Fibroblast of lung (primary cell): Measurements from ENCODE around the gene DNAJC28. TPM values are rescaled to one million over a fixed set of nuclear protein-coding genes. Genes with fewer than 3 reads are reported as not detected.

Experiments used
- DNase-seq, 2 donors: peaks; one replicate each; pipeline versions ENCODE4 v3.0.0 to v3.0.0-alpha.2; 2010; ENCODE audit warnings: low read depth in 2 of 2
- H2AFZ ChIP-seq: 2 replicates; pipeline ENCODE4 v1.5.1; 2012; ENCODE audit warnings: low read length, control low read depth, inconsistent platforms
- H3K27ac ChIP-seq: 2 replicates; pipeline ENCODE4 v1.5.1; 2011; ENCODE audit warnings: low read length, control low read depth; ENCODE audit not compliant: insufficient read depth
- H3K27me3 ChIP-seq: 2 replicates; pipeline ENCODE4 v1.5.1; 2011; ENCODE audit warnings: mild to moderate bottlenecking, low read length; ENCODE audit not compliant: control insufficient read depth, insufficient read depth
- H3K36me3 ChIP-seq: 2 replicates; pipeline ENCODE4 v1.5.1; 2011; ENCODE audit warnings: low read length; ENCODE audit not compliant: control insufficient read depth, insufficient read depth
- H3K4me1 ChIP-seq: 2 replicates; pipeline ENCODE4 v1.5.1; 2011; ENCODE audit warnings: low read length; ENCODE audit not compliant: control insufficient read depth, insufficient read depth; ENCODE audit errors: extremely low read depth
- H3K4me2 ChIP-seq: 2 replicates; pipeline ENCODE4 v1.5.1; 2011; ENCODE audit warnings: low read length, control low read depth; ENCODE audit not compliant: insufficient read depth; ENCODE audit errors: extremely low read depth
- H3K4me3 ChIP-seq, 4 experiments: fragments of 200-600 bp in 1 of 4; sonication (generic) in 1 of 4; replicated peaks in 1 of 4; 2 replicates each; pipeline ENCODE4 v1.5.1; 2011 to 2016; ENCODE audit warnings: low read length in 4 of 4, low read depth in 3 of 4, mild to moderate bottlenecking in 3 of 4, control low read depth in 2 of 4, inconsistent platforms in 1 of 4, mixed read lengths in 1 of 4; ENCODE audit not compliant: insufficient read depth in 1 of 4; ENCODE audit errors: control extremely low read depth in 1 of 4
- H3K79me2 ChIP-seq: 2 replicates; pipeline ENCODE4 v1.5.1; 2012; ENCODE audit warnings: mild to moderate bottlenecking, low read length, inconsistent platforms; ENCODE audit not compliant: control insufficient read depth, insufficient read depth
- H3K9ac ChIP-seq: 2 replicates; pipeline ENCODE4 v1.5.1; 2011; ENCODE audit warnings: mild to moderate bottlenecking, low read length, control low read depth; ENCODE audit not compliant: insufficient read depth
- H3K9me3 ChIP-seq: 2 replicates; pipeline ENCODE4 v1.5.1; 2012; ENCODE audit warnings: low read depth, low read length; ENCODE audit not compliant: control insufficient read depth, insufficient read depth
- H4K20me1 ChIP-seq: 2 replicates; pipeline ENCODE4 v1.5.1; 2011; ENCODE audit warnings: low read length; ENCODE audit not compliant: control insufficient read depth, insufficient read depth; ENCODE audit errors: extremely low read depth
- EZH2 ChIP-seq: IDR thresholded peaks from 2 replicates; pipeline ENCODE4 v1.5.1; 2012; ENCODE audit warnings: low read length, control low read depth, mild to moderate bottlenecking; ENCODE audit errors: missing control alignments
- polyA plus RNA-seq, 2 donors: library from polyadenylated mRNA; depleted of rRNA in 1 of 2; stranded (reverse) in 1 of 2; unstranded in 1 of 2; fragments of >200 nt; gene quantifications; 2 replicates each; pipeline ENCODE4 v1.2.1, GENCODE V29; 2011 to 2012; ENCODE audit warnings: missing spikeins in 1 of 2
- total RNA-seq: library from RNA; depleted of rRNA; stranded (reverse); fragments of >200 nt; gene quantifications from 2 replicates; pipeline ENCODE4 v1.2.1, GENCODE V29; 2014
- TF ChIP-seq, protein P1 (sequence below), 2 donors: IDR thresholded peaks in 1 of 2; conservative IDR thresholded peaks in 1 of 2; 1 replicate in 1 of 2; 2 replicates in 1 of 2; pipeline ENCODE4 v1.5.1; 2011 to 2012; ENCODE audit warnings: low read length in 2 of 2, control low read depth in 1 of 2, inconsistent platforms in 1 of 2, low read depth in 1 of 2, mild to moderate bottlenecking in 1 of 2

DNAJC28 gene
- total and polyA plus RNA-seq, 2 donors (not counting 1 experiment from before 2014, with no cell fraction given) = 2.1 to 2.3 TPM

DNA sequence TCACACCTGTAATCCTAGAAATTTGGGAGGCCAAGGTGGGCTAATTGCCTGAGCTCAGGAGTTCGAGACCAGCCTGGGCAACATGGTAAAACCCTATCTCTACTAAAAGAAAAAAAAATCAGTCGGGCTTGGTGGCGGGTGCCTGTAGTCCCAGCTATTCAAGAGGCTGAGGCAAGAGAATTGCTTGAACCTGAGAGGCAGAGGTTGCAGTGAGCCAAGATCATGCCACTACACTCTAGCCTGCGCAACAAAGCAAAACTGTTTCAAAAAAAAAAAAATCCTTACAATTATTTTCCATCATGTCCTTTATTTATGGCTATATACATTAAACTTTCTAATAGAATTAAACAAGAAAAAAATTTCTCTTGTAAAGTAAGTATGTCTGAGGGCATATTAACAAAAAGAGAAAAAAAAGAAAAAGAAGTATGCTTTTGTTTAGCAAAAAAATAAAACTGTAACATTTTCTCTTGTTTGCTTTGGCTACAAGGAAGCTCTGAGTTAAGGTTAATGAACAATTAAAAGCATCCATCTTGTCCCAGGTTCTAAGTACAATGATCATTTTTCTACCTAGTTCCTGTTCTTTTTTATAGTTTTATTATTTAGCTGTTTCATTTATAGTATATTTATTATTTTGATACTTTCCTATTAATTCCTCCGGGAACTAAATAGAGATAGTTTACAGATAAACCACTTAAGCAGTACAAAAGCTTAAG lies 29.8 kb downstream of the DNAJC28 start:
- Histone ChIP-seq H3K27me3 (no peaks in the 10 kb centered on the region), H3K27ac (no peak overlapping the region), H3K4me1 (no peaks in the 10 kb centered on the region), H3K9ac (no peak overlapping the region), H3K4me3 (no peak overlapping the region), H3K9me3 (no peaks in the 10 kb centered on the region), H4K20me1 (no peaks in the 10 kb centered on the region), H3K4me2 (no peak overlapping the region), H3K36me3 (no peaks in the 10 kb centered on the region), H3K79me2 (no peaks in the 10 kb centered on the region), H2AFZ (no peak overlapping the region)
- TF ChIP-seq, protein P1, sequence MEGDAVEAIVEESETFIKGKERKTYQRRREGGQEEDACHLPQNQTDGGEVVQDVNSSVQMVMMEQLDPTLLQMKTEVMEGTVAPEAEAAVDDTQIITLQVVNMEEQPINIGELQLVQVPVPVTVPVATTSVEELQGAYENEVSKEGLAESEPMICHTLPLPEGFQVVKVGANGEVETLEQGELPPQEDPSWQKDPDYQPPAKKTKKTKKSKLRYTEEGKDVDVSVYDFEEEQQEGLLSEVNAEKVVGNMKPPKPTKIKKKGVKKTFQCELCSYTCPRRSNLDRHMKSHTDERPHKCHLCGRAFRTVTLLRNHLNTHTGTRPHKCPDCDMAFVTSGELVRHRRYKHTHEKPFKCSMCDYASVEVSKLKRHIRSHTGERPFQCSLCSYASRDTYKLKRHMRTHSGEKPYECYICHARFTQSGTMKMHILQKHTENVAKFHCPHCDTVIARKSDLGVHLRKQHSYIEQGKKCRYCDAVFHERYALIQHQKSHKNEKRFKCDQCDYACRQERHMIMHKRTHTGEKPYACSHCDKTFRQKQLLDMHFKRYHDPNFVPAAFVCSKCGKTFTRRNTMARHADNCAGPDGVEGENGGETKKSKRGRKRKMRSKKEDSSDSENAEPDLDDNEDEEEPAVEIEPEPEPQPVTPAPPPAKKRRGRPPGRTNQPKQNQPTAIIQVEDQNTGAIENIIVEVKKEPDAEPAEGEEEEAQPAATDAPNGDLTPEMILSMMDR (conservative IDR thresholded peaks at IDR 0.05 in 1 of 2, IDR thresholded peaks at IDR 0.05 in 1 of 2; ENCODE audit: low read depth in 1 of 2, low read length in 2 of 2) = no peak
- no peak for TF ChIP-seq EZH2
- DNase-seq = no peak

DNA sequence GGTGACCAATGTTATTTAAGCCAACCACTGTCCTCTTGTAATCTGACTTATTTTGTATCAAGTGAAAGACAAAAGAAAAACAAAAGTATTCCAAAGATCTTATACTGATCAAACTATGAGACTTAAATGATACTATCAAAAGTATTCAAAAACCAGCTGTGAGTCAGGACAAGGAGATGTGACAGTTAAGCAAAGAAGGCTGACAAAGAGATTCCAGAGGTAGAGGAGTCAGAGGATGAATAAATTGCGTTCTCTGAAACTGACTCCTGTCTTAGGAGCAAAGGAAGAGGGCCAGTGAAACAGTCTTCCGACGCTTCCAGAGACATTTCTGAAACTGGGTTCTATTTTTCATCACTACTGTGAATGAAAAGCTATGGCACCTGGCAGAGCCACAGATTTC lies 32.7 kb downstream of the DNAJC28 start:
- H3K79me2 ChIP-seq = no peaks in the 10 kb centered on the region
- peak in 1 of 2 donors; percentile 8 for DNase-seq
- H3K4me3 ChIP-seq = no peak overlapping the region
- no peaks in the 10 kb centered on the region for H3K36me3 ChIP-seq
- H3K9me3 ChIP-seq = no peaks in the 10 kb centered on the region
- no peak overlapping the region for H3K9ac ChIP-seq
- H2AFZ ChIP-seq = no peak overlapping the region
- H3K4me2 ChIP-seq = no peak overlapping the region
- no peak for TF ChIP-seq EZH2
- TF ChIP-seq, protein P1 (conservative IDR thresholded peaks at IDR 0.05 in 1 of 2, IDR thresholded peaks at IDR 0.05 in 1 of 2; ENCODE audit: low read depth in 1 of 2, low read length in 2 of 2) = no peak
- H3K4me1 ChIP-seq = no peaks in the 10 kb centered on the region
- no peak overlapping the region for H3K27ac ChIP-seq
- H3K27me3 ChIP-seq = no peaks in the 10 kb centered on the region
- no peaks in the 10 kb centered on the region for H4K20me1 ChIP-seq

DNA sequence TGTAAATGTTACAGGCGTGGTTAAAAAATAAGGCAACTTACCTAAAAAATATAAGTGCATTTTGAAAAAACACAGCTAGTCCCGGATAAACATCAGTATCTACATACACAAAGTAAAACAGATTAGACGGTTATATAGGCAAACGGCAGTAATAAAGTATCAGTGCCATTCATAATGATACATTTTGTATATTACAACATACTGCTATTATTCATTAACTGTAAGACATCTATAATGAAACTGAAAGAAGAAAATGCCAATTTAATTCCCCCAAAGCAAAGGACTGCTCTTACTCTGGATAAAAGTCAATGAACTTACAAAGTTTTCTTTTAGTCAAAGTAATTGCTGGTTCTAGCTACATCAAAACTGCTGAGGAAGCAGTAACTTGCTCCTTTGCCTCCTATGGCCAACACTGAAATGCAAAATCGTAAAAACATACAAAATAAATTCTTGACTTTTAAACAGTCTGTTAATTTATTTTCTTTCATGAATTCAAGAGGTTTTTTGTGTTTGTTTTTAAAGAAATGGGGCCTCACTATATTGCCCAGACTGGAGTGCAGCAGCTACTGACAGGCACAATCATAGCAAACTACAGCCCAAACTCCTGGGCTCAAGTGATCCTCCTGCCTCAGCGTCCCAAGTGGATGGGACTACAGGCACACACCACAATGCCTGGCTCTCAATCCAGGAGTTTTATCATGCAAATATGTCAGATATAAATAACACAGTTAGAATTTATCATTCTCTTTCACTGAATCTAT lies 35.6 kb downstream of the DNAJC28 start:
- H3K9me3 ChIP-seq = no peaks in the 10 kb centered on the region
- no peak overlapping the region for H3K4me2 ChIP-seq
- H2AFZ ChIP-seq = no peak overlapping the region
- no peaks in the 10 kb centered on the region for H4K20me1 ChIP-seq
- H3K27ac ChIP-seq = no peak overlapping the region
- no peaks in the 10 kb centered on the region for H3K4me1 ChIP-seq
- no peaks in the 10 kb centered on the region for H3K36me3 ChIP-seq
- H3K4me3 ChIP-seq = no peak overlapping the region
- no peak for TF ChIP-seq EZH2
- TF ChIP-seq, protein P1 (conservative IDR thresholded peaks at IDR 0.05 in 1 of 2, IDR thresholded peaks at IDR 0.05 in 1 of 2; ENCODE audit: low read depth in 1 of 2, low read length in 2 of 2) = no peak
- no peaks in the 10 kb centered on the region for H3K79me2 ChIP-seq
- no peak for DNase-seq
- no peak overlapping the region for H3K9ac ChIP-seq
- no peaks in the 10 kb centered on the region for H3K27me3 ChIP-seq
